B cell (primary cell): ENCODE results near the gene EPHA7.

Source experiments
- EZH2 ChIP-seq: IDR thresholded peaks from 2 replicates; pipeline ENCODE4 v1.6.1; 2012; ENCODE audit warnings: borderline replicate concordance, low read depth, mild to moderate bottlenecking, moderate library complexity, low read length; ENCODE audit not compliant: insufficient read depth, poor library complexity, severe bottlenecking
- TF ChIP-seq, protein P1 (sequence below): fragments of 200-600 bp; IDR thresholded peaks from one replicate; pipeline ENCODE4 v1.8.0; 2022; ENCODE audit warnings: antibody characterized with exemption, mild to moderate bottlenecking

DNA sequence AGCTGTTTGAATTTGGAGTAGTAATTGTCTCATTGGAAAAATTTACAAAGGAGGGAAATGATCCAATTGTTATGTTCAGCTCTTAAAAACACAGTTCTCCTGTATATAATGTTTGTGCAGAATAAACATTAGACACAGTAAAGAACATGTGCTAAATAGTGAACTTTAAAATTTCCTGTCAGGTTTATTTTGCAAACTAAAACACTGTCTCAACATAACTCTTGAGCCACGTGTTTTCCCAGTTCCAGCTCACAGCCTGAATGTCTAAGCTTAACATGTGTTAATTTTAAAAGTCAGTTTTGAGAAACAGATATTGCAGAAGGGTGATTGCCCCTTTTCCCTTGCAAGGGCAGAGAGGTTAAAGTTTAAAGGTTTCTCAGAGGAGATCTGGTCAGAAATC, 20.6 kb downstream of the EPHA7 start:
- TF ChIP-seq, protein P1, sequence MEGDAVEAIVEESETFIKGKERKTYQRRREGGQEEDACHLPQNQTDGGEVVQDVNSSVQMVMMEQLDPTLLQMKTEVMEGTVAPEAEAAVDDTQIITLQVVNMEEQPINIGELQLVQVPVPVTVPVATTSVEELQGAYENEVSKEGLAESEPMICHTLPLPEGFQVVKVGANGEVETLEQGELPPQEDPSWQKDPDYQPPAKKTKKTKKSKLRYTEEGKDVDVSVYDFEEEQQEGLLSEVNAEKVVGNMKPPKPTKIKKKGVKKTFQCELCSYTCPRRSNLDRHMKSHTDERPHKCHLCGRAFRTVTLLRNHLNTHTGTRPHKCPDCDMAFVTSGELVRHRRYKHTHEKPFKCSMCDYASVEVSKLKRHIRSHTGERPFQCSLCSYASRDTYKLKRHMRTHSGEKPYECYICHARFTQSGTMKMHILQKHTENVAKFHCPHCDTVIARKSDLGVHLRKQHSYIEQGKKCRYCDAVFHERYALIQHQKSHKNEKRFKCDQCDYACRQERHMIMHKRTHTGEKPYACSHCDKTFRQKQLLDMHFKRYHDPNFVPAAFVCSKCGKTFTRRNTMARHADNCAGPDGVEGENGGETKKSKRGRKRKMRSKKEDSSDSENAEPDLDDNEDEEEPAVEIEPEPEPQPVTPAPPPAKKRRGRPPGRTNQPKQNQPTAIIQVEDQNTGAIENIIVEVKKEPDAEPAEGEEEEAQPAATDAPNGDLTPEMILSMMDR, result no peak
- no peak for TF ChIP-seq EZH2
